ENCODE measurements around the gene EYA2. TPM values are rescaled to one million over a fixed set of nuclear protein-coding genes. Genes with fewer than 3 reads are reported as not detected.

EYA2 gene
- polyA plus RNA-seq, 3 donors: 0.04 to 0.16 TPM; not detected in 1

DNA sequence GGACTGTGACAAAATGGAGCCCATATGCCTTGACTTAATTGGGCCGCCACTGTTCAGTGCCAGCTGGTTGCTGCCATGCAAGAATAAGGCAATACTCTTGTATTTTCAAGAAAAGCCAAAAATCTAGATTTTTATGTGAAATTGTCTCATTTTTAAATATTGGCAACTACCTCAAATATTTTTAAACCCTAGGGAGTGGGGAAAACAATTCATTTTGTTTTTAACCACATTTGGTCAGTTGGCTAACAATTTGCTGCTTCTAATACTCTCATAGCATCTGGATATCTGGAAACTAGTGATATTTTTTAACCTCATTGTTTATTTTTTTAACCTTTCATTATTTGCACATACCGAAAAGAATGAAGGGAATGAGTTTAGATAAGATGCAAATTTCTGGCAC, 91.0 kb downstream of the EYA2 start:
- no peak overlapping the region for H2AFZ ChIP-seq (ENCODE audit: insufficient read depth, low read depth, low read length, poor library complexity, severe bottlenecking)
- H3K4me3 Mint-ChIP-seq: no peak overlapping the region
- H3K4me1 ChIP-seq (ENCODE audit: control insufficient read depth in 1 of 2, insufficient read depth in 2 of 2, low read length in 2 of 2): no peaks in the 10 kb centered on the region
- H3K27ac ChIP-seq (ENCODE audit: low read depth in 1 of 2, low read length in 2 of 2): no peak overlapping the region
- no peaks in the 10 kb centered on the region for H3K36me3 Mint-ChIP-seq
- H3K4me3 ChIP-seq (replicated peaks in 1 of 3; ENCODE audit: low read depth in 2 of 3, low read length in 3 of 3): no peak overlapping the region
- peaks cover 6 to 9% of the 10 kb centered on the region in 2 donors for H3K27me3 ChIP-seq (ENCODE audit: control insufficient read depth in 2 of 2, insufficient read depth in 2 of 2, low read length in 2 of 2)
- H3K9me3 ChIP-seq (replicated peaks in 1 of 2; ENCODE audit: control insufficient read depth in 1 of 2, insufficient read depth in 1 of 2, low read length in 2 of 2): peaks cover 4 to 6% of the 10 kb centered on the region in 2 donors
- no peaks in the 10 kb centered on the region for H3K79me2 ChIP-seq (ENCODE audit: insufficient read depth, low read length)
- no peaks in the 10 kb centered on the region for H3K36me3 ChIP-seq (replicated peaks in 1 of 2; ENCODE audit: control insufficient read depth in 1 of 2, insufficient read depth in 2 of 2, low read length in 2 of 2)
- TF ChIP-seq, protein P1, sequence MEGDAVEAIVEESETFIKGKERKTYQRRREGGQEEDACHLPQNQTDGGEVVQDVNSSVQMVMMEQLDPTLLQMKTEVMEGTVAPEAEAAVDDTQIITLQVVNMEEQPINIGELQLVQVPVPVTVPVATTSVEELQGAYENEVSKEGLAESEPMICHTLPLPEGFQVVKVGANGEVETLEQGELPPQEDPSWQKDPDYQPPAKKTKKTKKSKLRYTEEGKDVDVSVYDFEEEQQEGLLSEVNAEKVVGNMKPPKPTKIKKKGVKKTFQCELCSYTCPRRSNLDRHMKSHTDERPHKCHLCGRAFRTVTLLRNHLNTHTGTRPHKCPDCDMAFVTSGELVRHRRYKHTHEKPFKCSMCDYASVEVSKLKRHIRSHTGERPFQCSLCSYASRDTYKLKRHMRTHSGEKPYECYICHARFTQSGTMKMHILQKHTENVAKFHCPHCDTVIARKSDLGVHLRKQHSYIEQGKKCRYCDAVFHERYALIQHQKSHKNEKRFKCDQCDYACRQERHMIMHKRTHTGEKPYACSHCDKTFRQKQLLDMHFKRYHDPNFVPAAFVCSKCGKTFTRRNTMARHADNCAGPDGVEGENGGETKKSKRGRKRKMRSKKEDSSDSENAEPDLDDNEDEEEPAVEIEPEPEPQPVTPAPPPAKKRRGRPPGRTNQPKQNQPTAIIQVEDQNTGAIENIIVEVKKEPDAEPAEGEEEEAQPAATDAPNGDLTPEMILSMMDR (IDR thresholded peaks at IDR 0.05): no peak
- H3K27me3 Mint-ChIP-seq (ENCODE audit: low read depth in 3 of 3): peaks cover 6 to 19% (median 7%) of the 10 kb centered on the region in 3 donors
- peaks cover 2 to 15% (median 12%) of the 10 kb centered on the region in 7 donors for H3K9me3 Mint-ChIP-seq
- no peak overlapping the region for H3K9ac ChIP-seq (ENCODE audit: insufficient read depth, low read length, poor library complexity, severe bottlenecking)
- no peak overlapping the region for H3K4me2 ChIP-seq (replicated peaks; ENCODE audit: extremely low read depth, low read length, poor library complexity, severe bottlenecking)
- no peak overlapping the region for H3K27ac Mint-ChIP-seq
- no CpG with 5 or more reads among the region's 2 CpGs for WGBS (ENCODE audit: insufficient coverage)
- intact Hi-C loops (cut with micrococcal nuclease): no loop called here
- H3K4me1 Mint-ChIP-seq: no peaks in the 10 kb centered on the region
- DNase-seq: no peak
- H4K20me1 ChIP-seq (ENCODE audit: insufficient read depth, low read length): no peaks in the 10 kb centered on the region

- no peak overlapping the region for H3K4me3 ChIP-seq (replicated peaks in 1 of 3; ENCODE audit: low read depth in 2 of 3, low read length in 3 of 3)
- no peak overlapping the region for H2AFZ ChIP-seq (ENCODE audit: insufficient read depth, low read depth, low read length, poor library complexity, severe bottlenecking)
- intact Hi-C loops (cut with micrococcal nuclease): no loop called here
- H3K27ac ChIP-seq (ENCODE audit: low read depth in 1 of 2, low read length in 2 of 2): no peak overlapping the region
- H3K79me2 ChIP-seq (ENCODE audit: insufficient read depth, low read length): no peaks in the 10 kb centered on the region
- WGBS (ENCODE audit: insufficient coverage): 83% methylated on average over 2 of the region's 5 CpGs
- H4K20me1 ChIP-seq (ENCODE audit: insufficient read depth, low read length): no peaks in the 10 kb centered on the region
- peaks cover 4 to 6% of the 10 kb centered on the region in 2 donors for H3K9me3 ChIP-seq (replicated peaks in 1 of 2; ENCODE audit: control insufficient read depth in 1 of 2, insufficient read depth in 1 of 2, low read length in 2 of 2)
- H3K4me2 ChIP-seq (replicated peaks; ENCODE audit: extremely low read depth, low read length, poor library complexity, severe bottlenecking): no peak overlapping the region
- no peak overlapping the region for H3K4me3 Mint-ChIP-seq
- H3K9me3 Mint-ChIP-seq: peaks cover 2 to 15% (median 12%) of the 10 kb centered on the region in 7 donors
- H3K27me3 Mint-ChIP-seq (ENCODE audit: low read depth in 3 of 3): peaks cover 7 to 18% (median 9%) of the 10 kb centered on the region in 3 donors
- TF ChIP-seq, protein P1 (IDR thresholded peaks at IDR 0.05): no peak
- H3K4me1 ChIP-seq (ENCODE audit: control insufficient read depth in 1 of 2, insufficient read depth in 2 of 2, low read length in 2 of 2): no peaks in the 10 kb centered on the region
- H3K36me3 Mint-ChIP-seq: no peaks in the 10 kb centered on the region
- peaks cover 3 to 4% of the 10 kb centered on the region in 2 donors for H3K27me3 ChIP-seq (ENCODE audit: control insufficient read depth in 2 of 2, insufficient read depth in 2 of 2, low read length in 2 of 2)
- no peaks in the 10 kb centered on the region for H3K36me3 ChIP-seq (replicated peaks in 1 of 2; ENCODE audit: control insufficient read depth in 1 of 2, insufficient read depth in 2 of 2, low read length in 2 of 2)
- no peaks in the 10 kb centered on the region for H3K4me1 Mint-ChIP-seq
- no peak overlapping the region for H3K27ac Mint-ChIP-seq
- no peak overlapping the region for H3K9ac ChIP-seq (ENCODE audit: insufficient read depth, low read length, poor library complexity, severe bottlenecking)
- DNase-seq: no peak
Measured at GRCh38 chr20:46987001-46987400, 92.4 kb downstream of the EYA2 start.

All from CD14-positive monocyte (primary cell).